ENCODE data around the gene TTC7B. TPM values are rescaled to one million over a fixed set of nuclear protein-coding genes. Genes with fewer than 3 reads are reported as not detected.

Gene TTC7B
- total and polyA plus RNA-seq, 2 of the 13 experiments (the other 11 are each of a cell fraction or from before 2014, with no cell fraction given) = 1.3 to 3.2 TPM

DNA sequence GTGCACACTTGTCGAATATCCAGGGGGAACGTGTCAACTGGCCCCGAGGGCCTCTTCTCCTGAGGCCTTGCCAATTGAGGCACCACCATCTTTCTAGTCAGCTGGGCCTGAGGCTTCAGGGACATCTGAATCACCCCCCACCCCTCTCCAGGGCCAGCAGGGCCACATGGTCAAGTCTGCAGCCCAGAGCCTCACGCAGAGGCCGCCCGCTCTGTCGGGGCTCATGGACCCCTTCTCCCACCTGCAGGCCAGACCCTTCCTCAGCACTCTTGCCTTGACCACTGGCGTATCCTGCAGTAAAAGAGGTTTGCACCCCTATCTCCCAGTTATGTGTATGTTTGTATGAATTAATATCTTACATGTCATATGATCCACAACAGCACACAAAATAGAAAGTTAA lies 237.1 kb downstream of the TTC7B start:
- ATAC-seq (no peak), FAIRE-seq (no peak), DNase-seq (ENCODE audit: low spot score) (no peak)
- no peaks in the 10 kb centered on the region for H4K20me1 ChIP-seq (ENCODE audit: insufficient read depth, low read length)
- intact Hi-C loops (cut with micrococcal nuclease; ENCODE audit: unreplicated experiment) (no loop called here), in situ Hi-C loops (cut with HindIII; ENCODE audit: extremely low pct_ligation_motif_present, low pct_unique_long_range_greater_than_20kb) (no loop called here)
- H2AFZ ChIP-seq (ENCODE audit: low read length) = no peak overlapping the region
- no peaks in the 10 kb centered on the region for H3K36me3 ChIP-seq (replicated peaks in 1 of 2; ENCODE audit: control insufficient read depth in 1 of 2, insufficient read depth in 2 of 2, low read length in 2 of 2)
- no peaks in the 10 kb centered on the region for H3K9me3 ChIP-seq (ENCODE audit: low read length)
- no peak overlapping the region for H3K4me3 ChIP-seq (replicated peaks in 1 of 3; ENCODE audit: insufficient read depth in 1 of 3, low read depth in 2 of 3, low read length in 3 of 3)
- no peak overlapping the region for H3K9ac ChIP-seq (ENCODE audit: insufficient read depth, low read depth, low read length)
- no peaks in the 10 kb centered on the region for H3K27me3 ChIP-seq (ENCODE audit: control insufficient read depth in 1 of 2, insufficient read depth in 2 of 2, low read length in 2 of 2)
- H3K4me2 ChIP-seq (ENCODE audit: low read depth, low read length) = no peak overlapping the region
- no peak overlapping the region for H3K27ac ChIP-seq (ENCODE audit: extremely low read length, insufficient read depth, low read length)
- TF ChIP-seq NFE2L2 (IDR thresholded peaks at IDR 0.05; ENCODE audit: low read length) (no peak), ZNF350 (CRISPR knock-in tag; IDR thresholded peaks at IDR 0.05; ENCODE audit: borderline replicate concordance, low read depth) (no peak), TOE1 (CRISPR knock-in tag; IDR thresholded peaks at IDR 0.05) (no peak), SMAD3 (CRISPR knock-in tag; IDR thresholded peaks at IDR 0.05) (no peak), KAT8 (CRISPR knock-in tag; IDR thresholded peaks at IDR 0.05) (no peak), ZFP37 (CRISPR knock-in tag; IDR thresholded peaks at IDR 0.05; ENCODE audit: borderline replicate concordance) (no peak), NR2F1 (CRISPR knock-in tag; IDR thresholded peaks at IDR 0.05) (no peak), ZNF282 (IDR thresholded peaks at IDR 0.05; ENCODE audit: partially characterized antibody) (no peak), MYNN (CRISPR knock-in tag; IDR thresholded peaks at IDR 0.05; ENCODE audit: low read depth) (no peak), ZNF660 (CRISPR knock-in tag; IDR thresholded peaks at IDR 0.05; ENCODE audit: borderline replicate concordance, low read depth) (no peak)
- TF ChIP-seq, protein P1, sequence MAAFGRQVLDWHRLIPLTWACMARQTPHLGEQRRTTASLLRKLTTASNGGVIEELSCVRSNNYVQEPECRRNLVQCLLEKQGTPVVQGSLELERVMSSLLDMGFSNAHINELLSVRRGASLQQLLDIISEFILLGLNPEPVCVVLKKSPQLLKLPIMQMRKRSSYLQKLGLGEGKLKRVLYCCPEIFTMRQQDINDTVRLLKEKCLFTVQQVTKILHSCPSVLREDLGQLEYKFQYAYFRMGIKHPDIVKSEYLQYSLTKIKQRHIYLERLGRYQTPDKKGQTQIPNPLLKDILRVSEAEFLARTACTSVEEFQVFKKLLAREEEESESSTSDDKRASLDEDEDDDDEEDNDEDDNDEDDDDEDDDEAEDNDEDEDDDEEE (CRISPR knock-in tag; IDR thresholded peaks at IDR 0.05) = no peak
- TF ChIP-seq, protein P2, sequence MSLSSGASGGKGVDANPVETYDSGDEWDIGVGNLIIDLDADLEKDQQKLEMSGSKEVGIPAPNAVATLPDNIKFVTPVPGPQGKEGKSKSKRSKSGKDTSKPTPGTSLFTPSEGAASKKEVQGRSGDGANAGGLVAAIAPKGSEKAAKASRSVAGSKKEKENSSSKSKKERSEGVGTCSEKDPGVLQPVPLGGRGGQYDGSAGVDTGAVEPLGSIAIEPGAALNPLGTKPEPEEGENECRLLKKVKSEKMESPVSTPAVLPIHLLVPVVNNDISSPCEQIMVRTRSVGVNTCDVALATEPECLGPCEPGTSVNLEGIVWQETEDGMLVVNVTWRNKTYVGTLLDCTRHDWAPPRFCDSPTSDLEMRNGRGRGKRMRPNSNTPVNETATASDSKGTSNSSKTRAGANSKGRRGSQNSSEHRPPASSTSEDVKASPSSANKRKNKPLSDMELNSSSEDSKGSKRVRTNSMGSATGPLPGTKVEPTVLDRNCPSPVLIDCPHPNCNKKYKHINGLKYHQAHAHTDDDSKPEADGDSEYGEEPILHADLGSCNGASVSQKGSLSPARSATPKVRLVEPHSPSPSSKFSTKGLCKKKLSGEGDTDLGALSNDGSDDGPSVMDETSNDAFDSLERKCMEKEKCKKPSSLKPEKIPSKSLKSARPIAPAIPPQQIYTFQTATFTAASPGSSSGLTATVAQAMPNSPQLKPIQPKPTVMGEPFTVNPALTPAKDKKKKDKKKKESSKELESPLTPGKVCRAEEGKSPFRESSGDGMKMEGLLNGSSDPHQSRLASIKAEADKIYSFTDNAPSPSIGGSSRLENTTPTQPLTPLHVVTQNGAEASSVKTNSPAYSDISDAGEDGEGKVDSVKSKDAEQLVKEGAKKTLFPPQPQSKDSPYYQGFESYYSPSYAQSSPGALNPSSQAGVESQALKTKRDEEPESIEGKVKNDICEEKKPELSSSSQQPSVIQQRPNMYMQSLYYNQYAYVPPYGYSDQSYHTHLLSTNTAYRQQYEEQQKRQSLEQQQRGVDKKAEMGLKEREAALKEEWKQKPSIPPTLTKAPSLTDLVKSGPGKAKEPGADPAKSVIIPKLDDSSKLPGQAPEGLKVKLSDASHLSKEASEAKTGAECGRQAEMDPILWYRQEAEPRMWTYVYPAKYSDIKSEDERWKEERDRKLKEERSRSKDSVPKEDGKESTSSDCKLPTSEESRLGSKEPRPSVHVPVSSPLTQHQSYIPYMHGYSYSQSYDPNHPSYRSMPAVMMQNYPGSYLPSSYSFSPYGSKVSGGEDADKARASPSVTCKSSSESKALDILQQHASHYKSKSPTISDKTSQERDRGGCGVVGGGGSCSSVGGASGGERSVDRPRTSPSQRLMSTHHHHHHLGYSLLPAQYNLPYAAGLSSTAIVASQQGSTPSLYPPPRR (CRISPR knock-in tag; IDR thresholded peaks at IDR 0.05; ENCODE audit: borderline replicate concordance) = no peak
- TF ChIP-seq, protein P3, sequence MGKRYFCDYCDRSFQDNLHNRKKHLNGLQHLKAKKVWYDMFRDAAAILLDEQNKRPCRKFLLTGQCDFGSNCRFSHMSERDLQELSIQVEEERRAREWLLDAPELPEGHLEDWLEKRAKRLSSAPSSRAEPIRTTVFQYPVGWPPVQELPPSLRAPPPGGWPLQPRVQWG (CRISPR knock-in tag; IDR thresholded peaks at IDR 0.05; ENCODE audit: borderline replicate concordance, low read depth) = no peak
- TF ChIP-seq, protein P4, sequence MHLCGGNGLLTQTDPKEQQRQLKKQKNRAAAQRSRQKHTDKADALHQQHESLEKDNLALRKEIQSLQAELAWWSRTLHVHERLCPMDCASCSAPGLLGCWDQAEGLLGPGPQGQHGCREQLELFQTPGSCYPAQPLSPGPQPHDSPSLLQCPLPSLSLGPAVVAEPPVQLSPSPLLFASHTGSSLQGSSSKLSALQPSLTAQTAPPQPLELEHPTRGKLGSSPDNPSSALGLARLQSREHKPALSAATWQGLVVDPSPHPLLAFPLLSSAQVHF (CRISPR knock-in tag; IDR thresholded peaks at IDR 0.05) = no peak
- TF ChIP-seq, protein P5, sequence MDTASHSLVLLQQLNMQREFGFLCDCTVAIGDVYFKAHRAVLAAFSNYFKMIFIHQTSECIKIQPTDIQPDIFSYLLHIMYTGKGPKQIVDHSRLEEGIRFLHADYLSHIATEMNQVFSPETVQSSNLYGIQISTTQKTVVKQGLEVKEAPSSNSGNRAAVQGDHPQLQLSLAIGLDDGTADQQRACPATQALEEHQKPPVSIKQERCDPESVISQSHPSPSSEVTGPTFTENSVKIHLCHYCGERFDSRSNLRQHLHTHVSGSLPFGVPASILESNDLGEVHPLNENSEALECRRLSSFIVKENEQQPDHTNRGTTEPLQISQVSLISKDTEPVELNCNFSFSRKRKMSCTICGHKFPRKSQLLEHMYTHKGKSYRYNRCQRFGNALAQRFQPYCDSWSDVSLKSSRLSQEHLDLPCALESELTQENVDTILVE (CRISPR knock-in tag; IDR thresholded peaks at IDR 0.05) = no peak
- no peaks in the 10 kb centered on the region for H3K4me1 ChIP-seq (ENCODE audit: insufficient read depth, low read length)
- ChIA-PET CTCF (ENCODE audit: low intra/inter-chr PET ratio, low total read pairs) (no interaction called here), POLR2A (no interaction called here)
- H3K79me2 ChIP-seq (ENCODE audit: insufficient read depth, low read length) = no peaks in the 10 kb centered on the region
- WGBS (ENCODE audit: low lambda C conversion rate) = 89% methylated on average over 5 of the region's 8 CpGs
- no TSS peak for BruUV-seq (replicated peaks)
